A549 (cell line): ENCODE data around the gene MFAP1.
A peak's percentile ranks its signal among the peaks of the same experiment; 100 is the strongest.

Source experiments
- POLR2A ChIP-seq: IDR thresholded peaks from 2 replicates; pipeline ENCODE4 v1.6.1; 2012; ENCODE audit warnings: mild to moderate bottlenecking, low read length
- TF ChIP-seq, protein P1 (sequence below): fragments of >200 bp; sonication (Bioruptor Twin); formaldehyde crosslinking; IDR thresholded peaks from 3 replicates; pipeline ENCODE4 v1.5.1; 2016

DNA sequence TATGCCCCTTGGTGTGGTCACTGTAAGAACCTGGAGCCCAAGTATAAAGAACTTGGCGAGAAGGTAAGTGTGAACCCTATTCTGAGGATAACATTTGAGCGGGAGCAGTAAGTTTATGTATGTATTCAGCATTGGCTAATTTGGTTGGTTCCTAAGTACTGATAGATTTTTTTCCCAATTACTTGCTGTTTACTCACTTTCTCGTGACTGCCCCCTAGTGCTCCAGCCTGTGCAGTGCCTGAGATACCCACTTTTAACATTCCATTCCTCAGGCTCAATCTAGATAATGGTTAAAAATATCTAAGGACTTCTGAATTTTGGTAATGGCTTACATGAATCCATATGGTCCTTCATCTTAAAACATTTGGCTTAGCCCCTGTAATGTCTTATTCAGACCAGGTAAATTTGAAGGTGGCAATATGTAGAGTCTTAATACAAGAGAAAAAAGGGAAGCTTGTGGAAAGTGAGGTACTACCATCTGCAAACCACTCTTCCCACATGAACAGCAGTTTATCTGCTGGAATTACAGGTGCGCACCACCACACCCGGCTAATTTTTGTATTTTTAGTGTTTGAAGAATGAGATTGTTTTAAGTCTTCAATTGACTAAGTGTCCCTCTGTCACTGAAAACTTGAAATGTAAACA, 54.8 kb downstream of the MFAP1 start:
- TF ChIP-seq, protein P1, sequence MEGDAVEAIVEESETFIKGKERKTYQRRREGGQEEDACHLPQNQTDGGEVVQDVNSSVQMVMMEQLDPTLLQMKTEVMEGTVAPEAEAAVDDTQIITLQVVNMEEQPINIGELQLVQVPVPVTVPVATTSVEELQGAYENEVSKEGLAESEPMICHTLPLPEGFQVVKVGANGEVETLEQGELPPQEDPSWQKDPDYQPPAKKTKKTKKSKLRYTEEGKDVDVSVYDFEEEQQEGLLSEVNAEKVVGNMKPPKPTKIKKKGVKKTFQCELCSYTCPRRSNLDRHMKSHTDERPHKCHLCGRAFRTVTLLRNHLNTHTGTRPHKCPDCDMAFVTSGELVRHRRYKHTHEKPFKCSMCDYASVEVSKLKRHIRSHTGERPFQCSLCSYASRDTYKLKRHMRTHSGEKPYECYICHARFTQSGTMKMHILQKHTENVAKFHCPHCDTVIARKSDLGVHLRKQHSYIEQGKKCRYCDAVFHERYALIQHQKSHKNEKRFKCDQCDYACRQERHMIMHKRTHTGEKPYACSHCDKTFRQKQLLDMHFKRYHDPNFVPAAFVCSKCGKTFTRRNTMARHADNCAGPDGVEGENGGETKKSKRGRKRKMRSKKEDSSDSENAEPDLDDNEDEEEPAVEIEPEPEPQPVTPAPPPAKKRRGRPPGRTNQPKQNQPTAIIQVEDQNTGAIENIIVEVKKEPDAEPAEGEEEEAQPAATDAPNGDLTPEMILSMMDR: peak; percentile 55
- TF ChIP-seq POLR2A: no peak
